ENCODE results near the gene TP53RK. TPM values are rescaled to one million over a fixed set of nuclear protein-coding genes. Genes with fewer than 3 reads are reported as not detected.

The TP53RK gene
- total and polyA plus RNA-seq, 2 of the 13 experiments (the other 11 are each of a cell fraction or from before 2014, with no cell fraction given) = 12.9 to 25.5 TPM

GRCh38 chr20:46638134-46638897, 50.9 kb downstream of the TP53RK start (continued):
- TF ChIP-seq FOXM1 (CRISPR knock-in tag; IDR thresholded peaks at IDR 0.05) (no peak), ZNF253 (CRISPR knock-in tag; IDR thresholded peaks at IDR 0.05; ENCODE audit: borderline replicate concordance) (no peak; the same call in 1 of the 2 replicates), ATM (IDR thresholded peaks at IDR 0.05; ENCODE audit: borderline replicate concordance) (no peak), ELF3 (CRISPR knock-in tag; IDR thresholded peaks at IDR 0.05) (no peak), ZNF530 (CRISPR knock-in tag; IDR thresholded peaks at IDR 0.05; ENCODE audit: low read depth) (no peak), CREB1 (IDR thresholded peaks at IDR 0.05) (no peak), CREB1 (CRISPR knock-in tag; IDR thresholded peaks at IDR 0.05) (peak; percentile 22; the same call in 1 of the 2 replicates), ASH2L (IDR thresholded peaks at IDR 0.05; ENCODE audit: insufficient read length, low read depth, low read length) (peak; percentile 64), ZFP90 (CRISPR knock-in tag; IDR thresholded peaks at IDR 0.05; ENCODE audit: borderline replicate concordance) (no peak), SMARCC2 (IDR thresholded peaks at IDR 0.05) (no peak), ZNF230 (CRISPR knock-in tag; IDR thresholded peaks at IDR 0.05) (no peak), TBL1XR1 (IDR thresholded peaks at IDR 0.05; ENCODE audit: borderline replicate concordance, low read length, partially characterized antibody) (no peak), ZBTB8A (CRISPR knock-in tag; IDR thresholded peaks at IDR 0.05; ENCODE audit: borderline replicate concordance, low read depth) (no peak), RAD21 (CRISPR knock-in tag; IDR thresholded peaks at IDR 0.05) (peak; percentile 57)
- TF ChIP-seq, protein P1, sequence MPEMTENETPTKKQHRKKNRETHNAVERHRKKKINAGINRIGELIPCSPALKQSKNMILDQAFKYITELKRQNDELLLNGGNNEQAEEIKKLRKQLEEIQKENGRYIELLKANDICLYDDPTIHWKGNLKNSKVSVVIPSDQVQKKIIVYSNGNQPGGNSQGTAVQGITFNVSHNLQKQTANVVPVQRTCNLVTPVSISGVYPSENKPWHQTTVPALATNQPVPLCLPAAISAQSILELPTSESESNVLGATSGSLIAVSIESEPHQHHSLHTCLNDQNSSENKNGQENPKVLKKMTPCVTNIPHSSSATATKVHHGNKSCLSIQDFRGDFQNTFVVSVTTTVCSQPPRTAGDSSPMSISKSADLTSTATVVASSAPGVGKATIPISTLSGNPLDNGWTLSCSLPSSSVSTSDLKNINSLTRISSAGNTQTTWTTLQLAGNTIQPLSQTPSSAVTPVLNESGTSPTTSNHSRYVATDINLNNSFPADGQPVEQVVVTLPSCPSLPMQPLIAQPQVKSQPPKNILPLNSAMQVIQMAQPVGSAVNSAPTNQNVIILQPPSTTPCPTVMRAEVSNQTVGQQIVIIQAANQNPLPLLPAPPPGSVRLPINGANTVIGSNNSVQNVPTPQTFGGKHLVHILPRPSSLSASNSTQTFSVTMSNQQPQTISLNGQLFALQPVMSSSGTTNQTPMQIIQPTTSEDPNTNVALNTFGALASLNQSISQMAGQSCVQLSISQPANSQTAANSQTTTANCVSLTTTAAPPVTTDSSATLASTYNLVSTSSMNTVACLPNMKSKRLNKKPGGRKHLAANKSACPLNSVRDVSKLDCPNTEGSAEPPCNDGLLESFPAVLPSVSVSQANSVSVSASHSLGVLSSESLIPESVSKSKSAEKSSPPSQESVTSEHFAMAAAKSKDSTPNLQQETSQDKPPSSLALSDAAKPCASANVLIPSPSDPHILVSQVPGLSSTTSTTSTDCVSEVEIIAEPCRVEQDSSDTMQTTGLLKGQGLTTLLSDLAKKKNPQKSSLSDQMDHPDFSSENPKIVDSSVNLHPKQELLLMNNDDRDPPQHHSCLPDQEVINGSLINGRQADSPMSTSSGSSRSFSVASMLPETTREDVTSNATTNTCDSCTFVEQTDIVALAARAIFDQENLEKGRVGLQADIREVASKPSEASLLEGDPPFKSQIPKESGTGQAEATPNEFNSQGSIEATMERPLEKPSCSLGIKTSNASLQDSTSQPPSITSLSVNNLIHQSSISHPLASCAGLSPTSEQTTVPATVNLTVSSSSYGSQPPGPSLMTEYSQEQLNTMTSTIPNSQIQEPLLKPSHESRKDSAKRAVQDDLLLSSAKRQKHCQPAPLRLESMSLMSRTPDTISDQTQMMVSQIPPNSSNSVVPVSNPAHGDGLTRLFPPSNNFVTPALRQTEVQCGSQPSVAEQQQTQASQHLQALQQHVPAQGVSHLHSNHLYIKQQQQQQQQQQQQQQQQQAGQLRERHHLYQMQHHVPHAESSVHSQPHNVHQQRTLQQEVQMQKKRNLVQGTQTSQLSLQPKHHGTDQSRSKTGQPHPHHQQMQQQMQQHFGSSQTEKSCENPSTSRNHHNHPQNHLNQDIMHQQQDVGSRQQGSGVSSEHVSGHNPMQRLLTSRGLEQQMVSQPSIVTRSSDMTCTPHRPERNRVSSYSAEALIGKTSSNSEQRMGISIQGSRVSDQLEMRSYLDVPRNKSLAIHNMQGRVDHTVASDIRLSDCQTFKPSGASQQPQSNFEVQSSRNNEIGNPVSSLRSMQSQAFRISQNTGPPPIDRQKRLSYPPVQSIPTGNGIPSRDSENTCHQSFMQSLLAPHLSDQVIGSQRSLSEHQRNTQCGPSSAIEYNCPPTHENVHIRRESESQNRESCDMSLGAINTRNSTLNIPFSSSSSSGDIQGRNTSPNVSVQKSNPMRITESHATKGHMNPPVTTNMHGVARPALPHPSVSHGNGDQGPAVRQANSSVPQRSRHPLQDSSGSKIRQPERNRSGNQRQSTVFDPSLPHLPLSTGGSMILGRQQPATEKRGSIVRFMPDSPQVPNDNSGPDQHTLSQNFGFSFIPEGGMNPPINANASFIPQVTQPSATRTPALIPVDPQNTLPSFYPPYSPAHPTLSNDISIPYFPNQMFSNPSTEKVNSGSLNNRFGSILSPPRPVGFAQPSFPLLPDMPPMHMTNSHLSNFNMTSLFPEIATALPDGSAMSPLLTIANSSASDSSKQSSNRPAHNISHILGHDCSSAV (CRISPR knock-in tag; IDR thresholded peaks at IDR 0.05; ENCODE audit: borderline replicate concordance) = no peak
- TF ChIP-seq, protein P2, sequence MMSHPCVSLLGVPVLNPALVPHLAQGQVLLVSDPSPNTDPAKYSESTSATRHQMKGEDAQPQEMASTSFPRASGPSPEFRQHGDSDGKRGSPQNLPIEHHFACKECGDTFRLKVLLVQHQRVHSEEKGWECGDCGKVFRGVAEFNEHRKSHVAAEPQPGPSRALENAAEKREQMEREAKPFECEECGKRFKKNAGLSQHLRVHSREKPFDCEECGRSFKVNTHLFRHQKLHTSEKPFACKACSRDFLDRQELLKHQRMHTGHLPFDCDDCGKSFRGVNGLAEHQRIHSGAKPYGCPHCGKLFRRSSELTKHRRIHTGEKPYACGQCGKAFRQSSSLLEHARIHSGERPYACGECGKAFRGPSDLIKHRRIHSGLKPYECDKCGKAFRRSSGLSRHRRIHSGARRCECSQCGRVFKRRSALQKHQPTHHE (CRISPR knock-in tag; IDR thresholded peaks at IDR 0.05; ENCODE audit: borderline replicate concordance) = no peak
- TF ChIP-seq, protein P3, sequence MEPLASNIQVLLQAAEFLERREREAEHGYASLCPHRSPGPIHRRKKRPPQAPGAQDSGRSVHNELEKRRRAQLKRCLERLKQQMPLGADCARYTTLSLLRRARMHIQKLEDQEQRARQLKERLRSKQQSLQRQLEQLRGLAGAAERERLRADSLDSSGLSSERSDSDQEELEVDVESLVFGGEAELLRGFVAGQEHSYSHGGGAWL (CRISPR knock-in tag; IDR thresholded peaks at IDR 0.05) = peak; percentile 56; the same call in 1 of the 2 replicates
- TF ChIP-seq, protein P4, sequence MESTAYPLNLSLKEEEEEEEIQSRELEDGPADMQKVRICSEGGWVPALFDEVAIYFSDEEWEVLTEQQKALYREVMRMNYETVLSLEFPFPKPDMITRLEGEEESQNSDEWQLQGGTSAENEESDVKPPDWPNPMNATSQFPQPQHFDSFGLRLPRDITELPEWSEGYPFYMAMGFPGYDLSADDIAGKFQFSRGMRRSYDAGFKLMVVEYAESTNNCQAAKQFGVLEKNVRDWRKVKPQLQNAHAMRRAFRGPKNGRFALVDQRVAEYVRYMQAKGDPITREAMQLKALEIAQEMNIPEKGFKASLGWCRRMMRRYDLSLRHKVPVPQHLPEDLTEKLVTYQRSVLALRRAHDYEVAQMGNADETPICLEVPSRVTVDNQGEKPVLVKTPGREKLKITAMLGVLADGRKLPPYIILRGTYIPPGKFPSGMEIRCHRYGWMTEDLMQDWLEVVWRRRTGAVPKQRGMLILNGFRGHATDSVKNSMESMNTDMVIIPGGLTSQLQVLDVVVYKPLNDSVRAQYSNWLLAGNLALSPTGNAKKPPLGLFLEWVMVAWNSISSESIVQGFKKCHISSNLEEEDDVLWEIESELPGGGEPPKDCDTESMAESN (CRISPR knock-in tag; conservative IDR thresholded peaks at IDR 0.05) = 0 out of 2 replicates have a peak, but pooled peaks have one; percentile 30

Measured in HepG2 (cell line).